Activated naive CD4-positive, alpha-beta T cell treated with anti-CD3 and anti-CD28 coated beads, Interleukin-2, amount 10 ng/mL, durations not matched to agents 7 days and 5 days (primary cell): ENCODE data around the gene ENOSF1.
A peak's percentile ranks its signal among the peaks of the same experiment; 100 is the strongest.

Source experiments
- CTCF ChIA-PET: fragments of 350-600 bp; sonication (Branson Sonifier 250); formaldehyde crosslinking; loops from one replicate; lab custom pipeline; 2021; ENCODE audit warnings: antibody characterized with exemption; lab: Charles Lee
- DNase-seq: peaks from one replicate; pipeline ENCODE4 v3.0.0-alpha.2; 2020
- H3K27ac Mint-ChIP-seq: one replicate; pipeline ENCODE4 v1.8.0; 2021; ENCODE audit warnings: mild to moderate bottlenecking, moderate library complexity, mixed read lengths
- H3K27me3 Mint-ChIP-seq: one replicate; pipeline ENCODE4 v1.8.0; 2021; ENCODE audit warnings: mild to moderate bottlenecking, mixed read lengths
- H3K36me3 Mint-ChIP-seq: one replicate; pipeline ENCODE4 v1.8.0; 2021; ENCODE audit warnings: mixed read lengths
- H3K4me1 Mint-ChIP-seq: one replicate; pipeline ENCODE4 v1.8.0; 2021; ENCODE audit warnings: mixed read lengths
- H3K4me3 Mint-ChIP-seq: one replicate; pipeline ENCODE4 v1.8.0; 2021; ENCODE audit warnings: mild to moderate bottlenecking, moderate library complexity, mixed read lengths
- H3K9me3 Mint-ChIP-seq: one replicate; pipeline ENCODE4 v1.8.0; 2021; ENCODE audit warnings: mixed read lengths

Gene ENOSF1

DNA sequence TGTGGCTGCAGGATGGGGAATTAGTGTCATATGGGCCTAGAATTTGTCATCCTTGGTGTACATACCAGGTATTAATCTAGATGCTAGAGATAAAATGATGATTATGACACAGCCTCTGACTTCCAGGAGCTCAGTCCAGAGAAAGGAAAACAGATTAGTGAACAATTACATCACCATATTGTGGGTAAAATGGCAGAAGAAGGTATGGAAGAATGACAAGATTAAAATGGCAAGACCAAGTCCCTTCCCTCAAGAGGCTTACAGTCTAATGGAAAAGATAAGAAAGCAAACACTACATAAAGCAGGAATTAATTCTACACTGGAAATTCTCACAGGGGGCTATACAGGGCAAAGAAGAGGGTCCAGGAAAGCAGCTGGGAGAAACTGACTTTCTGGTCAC, 80.9 kb downstream of the ENOSF1 start:
- Mint-ChIP-seq H3K4me1 (no peaks in the 10 kb centered on the region), H3K4me3 (no peak overlapping the region), H3K27ac (no peak overlapping the region), H3K27me3 (peaks cover 36% of the 10 kb centered on the region), H3K36me3 (no peaks in the 10 kb centered on the region), H3K9me3 (no peaks in the 10 kb centered on the region)
- no peak for DNase-seq
- CTCF ChIA-PET = interaction anchor here (1.0 to 1.4 kb wide), 5 partner anchors 12 to 208 kb away, joined by 3 to 6 read pairs (median 3); partner anchors contain the start of gene TYMS

DNA sequence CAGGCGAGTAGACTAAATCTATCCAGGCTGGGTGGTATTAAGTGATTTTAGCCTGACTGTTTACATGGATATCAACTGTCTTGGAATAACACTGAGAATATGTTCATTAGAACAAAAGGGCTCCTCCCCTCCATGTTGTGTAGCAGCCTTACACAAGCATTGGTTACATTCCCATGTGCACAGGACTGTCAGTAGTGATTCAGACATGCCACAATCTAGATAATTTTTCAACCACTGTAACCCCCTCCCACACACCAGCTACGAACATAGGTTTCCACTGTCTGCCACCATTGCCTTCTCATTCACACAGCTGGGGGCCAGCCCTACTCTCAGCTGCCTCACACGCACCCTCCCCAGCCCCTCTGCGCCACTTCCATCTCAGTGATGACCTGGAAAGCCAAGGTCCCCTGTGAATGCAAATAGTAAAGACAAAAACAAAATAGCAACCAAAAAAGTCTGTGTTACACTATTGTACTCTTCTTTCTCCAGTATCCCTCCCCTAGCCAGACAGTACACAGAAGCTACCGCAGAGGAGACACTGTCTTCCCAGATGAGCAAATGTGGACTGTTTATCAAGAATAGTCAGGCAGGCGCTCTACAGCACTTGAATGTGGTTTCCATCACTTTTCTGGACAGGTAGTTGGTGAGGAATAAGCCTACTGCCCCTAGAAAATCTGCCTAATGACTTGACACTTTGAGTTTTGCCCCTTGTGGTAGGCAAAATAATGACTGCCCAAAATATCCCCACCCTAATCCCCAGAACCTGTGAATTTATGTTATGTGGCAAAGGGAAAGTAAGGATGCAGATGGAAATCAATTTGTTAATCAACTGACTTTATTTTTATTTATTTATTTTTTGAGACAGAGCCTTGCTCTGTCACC, 82.9 kb downstream of the ENOSF1 start:
- Mint-ChIP-seq H3K36me3 (no peaks in the 10 kb centered on the region), H3K27me3 (peaks cover 34% of the 10 kb centered on the region), H3K4me1 (no peaks in the 10 kb centered on the region), H3K9me3 (no peaks in the 10 kb centered on the region), H3K27ac (no peak overlapping the region), H3K4me3 (no peak overlapping the region)
- no peak for DNase-seq
- CTCF ChIA-PET = interaction anchor here (1.2 kb wide), 1 partner anchor 9 kb away, joined by 4 read pairs; no protein-coding TSS in a partner anchor

DNA sequence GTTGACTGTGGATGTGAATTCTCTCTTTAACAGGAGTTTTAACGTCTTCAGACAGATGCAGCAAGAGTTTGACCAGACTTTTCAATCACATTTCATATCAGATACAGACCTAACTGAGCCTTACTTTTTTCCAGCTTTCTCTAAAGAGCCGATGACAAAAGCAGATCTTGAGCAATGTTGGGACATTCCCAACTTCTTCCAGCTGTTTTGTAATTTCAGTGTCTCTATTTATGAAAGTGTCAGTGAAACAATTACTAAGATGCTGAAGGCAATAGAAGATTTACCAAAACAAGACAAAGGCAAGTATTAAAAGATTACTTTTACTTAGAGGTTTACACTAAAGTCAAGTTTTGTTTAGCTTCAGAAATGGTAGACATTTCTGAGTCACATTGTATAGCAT, 85.2 kb downstream of the ENOSF1 start:
- H3K9me3 Mint-ChIP-seq = no peaks in the 10 kb centered on the region
- H3K27me3 Mint-ChIP-seq = peaks cover 43% of the 10 kb centered on the region
- no peak overlapping the region for H3K27ac Mint-ChIP-seq
- no peaks in the 10 kb centered on the region for H3K36me3 Mint-ChIP-seq
- H3K4me3 Mint-ChIP-seq = no peak overlapping the region
- H3K4me1 Mint-ChIP-seq = no peaks in the 10 kb centered on the region
- DNase-seq = no peak
- CTCF ChIA-PET = interaction anchor here (0.5 to 6.8 kb wide), 8 partner anchors 9 to 212 kb away, joined by 3 to 85 read pairs (median 4); partner anchors contain the start of gene ENOSF1

DNA sequence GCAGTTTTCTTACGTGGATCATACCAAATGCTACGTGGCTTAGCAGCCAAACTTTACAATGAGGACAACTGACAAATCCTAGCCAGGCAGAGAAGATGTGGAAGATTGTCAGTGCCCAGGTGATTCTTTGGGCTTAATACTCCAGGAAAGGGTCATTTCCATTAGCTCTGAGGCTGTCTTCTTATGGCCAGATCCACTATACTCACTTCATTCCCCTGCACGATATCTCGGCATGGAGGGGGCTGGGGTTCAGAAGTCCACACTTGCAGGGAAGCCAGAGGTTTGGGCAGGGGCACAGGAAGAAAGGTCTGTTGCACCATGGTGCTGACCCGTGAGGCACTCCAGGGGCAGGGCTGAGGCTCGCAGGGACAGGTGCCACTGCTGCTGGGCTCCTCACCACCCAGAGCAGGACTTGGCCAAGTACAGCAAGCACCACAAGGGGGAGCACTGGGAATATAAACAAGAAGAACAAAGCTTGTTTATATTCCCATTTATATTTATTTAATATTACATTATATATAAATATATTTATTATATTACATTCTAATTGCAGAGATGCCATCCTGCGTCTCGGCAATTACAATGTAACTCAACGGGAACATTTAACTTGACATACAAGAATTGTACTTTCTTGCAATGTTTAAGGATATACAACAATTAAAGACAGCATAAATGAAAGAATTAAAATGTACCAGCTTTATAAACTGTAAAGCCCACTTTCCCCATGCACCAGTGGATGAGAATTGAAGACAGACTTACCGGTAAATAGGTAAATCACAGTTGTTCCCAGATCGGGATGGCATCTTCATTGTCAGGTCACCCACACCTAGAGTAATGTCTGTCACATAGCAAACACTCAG, 88.4 kb downstream of the ENOSF1 start:
- H3K4me3 Mint-ChIP-seq = no peak overlapping the region
- H3K27me3 Mint-ChIP-seq = peaks cover 36% of the 10 kb centered on the region
- no peaks in the 10 kb centered on the region for H3K36me3 Mint-ChIP-seq
- H3K9me3 Mint-ChIP-seq = no peaks in the 10 kb centered on the region
- DNase-seq = peak; percentile 79
- no peaks in the 10 kb centered on the region for H3K4me1 Mint-ChIP-seq
- CTCF ChIA-PET = interaction anchor here (0.8 to 7.3 kb wide), 28 partner anchors 8 to 338 kb away, joined by 3 to 89 read pairs (median 4); partner anchors contain the start of genes ENOSF1 and TYMS
- no peak overlapping the region for H3K27ac Mint-ChIP-seq

DNA sequence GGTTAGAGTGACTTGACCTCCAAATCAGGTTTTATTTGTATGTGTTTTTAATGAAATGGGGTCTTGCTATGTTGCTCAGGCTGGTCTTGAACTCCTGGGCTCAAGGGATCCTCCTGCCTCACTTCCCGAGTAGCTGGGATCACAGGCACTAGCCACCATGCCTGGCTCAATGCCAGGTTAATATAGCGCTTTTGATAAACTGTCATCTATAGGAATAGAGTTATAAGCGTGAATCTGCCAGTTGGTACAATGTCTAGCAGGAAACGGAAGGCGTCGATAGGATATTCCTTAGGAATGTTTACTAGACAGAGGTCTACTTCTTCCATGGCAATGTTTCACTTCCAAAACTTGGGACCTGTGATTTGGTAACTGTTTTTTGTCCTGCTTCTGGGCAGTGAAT, 90.1 kb downstream of the ENOSF1 start:
- Mint-ChIP-seq H3K27me3 (peaks cover 34% of the 10 kb centered on the region), H3K9me3 (no peaks in the 10 kb centered on the region), H3K36me3 (no peaks in the 10 kb centered on the region), H3K27ac (no peak overlapping the region), H3K4me1 (no peaks in the 10 kb centered on the region), H3K4me3 (no peak overlapping the region)
- no peak for DNase-seq
- CTCF ChIA-PET = interaction anchor here (2.3 to 7.3 kb wide), 3 partner anchors 90 to 217 kb away, joined by 9 to 89 read pairs (median 85); partner anchors contain the start of gene ENOSF1

DNA sequence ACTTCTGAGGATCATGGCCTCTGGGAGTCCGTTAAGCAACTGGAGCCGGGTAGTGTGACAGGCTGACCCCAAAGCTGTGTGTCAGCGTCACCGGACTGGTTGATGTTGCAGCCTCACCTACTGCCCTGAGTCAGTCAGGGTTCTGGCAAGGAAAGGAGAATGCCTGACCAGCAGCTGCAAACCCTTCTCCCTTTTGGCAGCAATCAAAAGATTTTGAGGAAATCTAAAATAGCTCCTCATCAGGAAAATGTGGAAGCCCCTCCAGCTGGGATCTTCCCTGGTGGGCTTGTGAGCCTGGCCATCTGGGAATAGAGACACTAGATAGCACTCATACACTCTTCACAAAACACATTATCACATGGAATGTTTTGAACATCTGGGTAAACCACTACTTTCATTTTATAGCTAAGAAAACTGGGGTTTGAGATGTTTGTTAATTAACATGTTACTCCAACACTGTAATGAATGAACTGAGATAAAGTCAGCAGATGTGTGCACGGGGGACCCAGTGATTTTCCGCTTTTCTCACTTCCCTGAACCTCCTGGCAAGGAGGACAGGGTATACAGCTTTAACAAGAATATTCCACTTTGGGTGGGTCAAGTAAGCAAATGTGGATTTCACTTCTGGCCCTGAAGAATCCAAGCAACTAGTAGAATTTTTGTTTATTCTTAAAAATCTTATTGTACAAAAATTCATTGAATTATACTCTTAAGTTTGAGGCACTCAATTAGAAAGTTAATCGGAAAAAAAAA, 91.0 kb downstream of the ENOSF1 start:
- Mint-ChIP-seq H3K4me3 (no peak overlapping the region), H3K27me3 (peaks cover 26% of the 10 kb centered on the region), H3K27ac (no peak overlapping the region), H3K36me3 (no peaks in the 10 kb centered on the region), H3K9me3 (no peaks in the 10 kb centered on the region), H3K4me1 (no peaks in the 10 kb centered on the region)
- DNase-seq = no peak
- CTCF ChIA-PET = interaction anchor here (1.2 to 7.3 kb wide), 3 partner anchors 8 to 211 kb away, joined by 4 to 89 read pairs (median 9); partner anchors contain the start of gene ENOSF1
